HG03135 (cell line): ENCODE measurements around the gene THOC6.

Source experiments
- ATAC-seq: cut with Tn5 transposase; IDR thresholded peaks from one replicate; pipeline ENCODE4 v1.9.1; 2021; ENCODE audit warnings: mild to moderate bottlenecking, moderate library complexity; ENCODE audit not compliant: unreplicated experiment

THOC6 gene

DNA sequence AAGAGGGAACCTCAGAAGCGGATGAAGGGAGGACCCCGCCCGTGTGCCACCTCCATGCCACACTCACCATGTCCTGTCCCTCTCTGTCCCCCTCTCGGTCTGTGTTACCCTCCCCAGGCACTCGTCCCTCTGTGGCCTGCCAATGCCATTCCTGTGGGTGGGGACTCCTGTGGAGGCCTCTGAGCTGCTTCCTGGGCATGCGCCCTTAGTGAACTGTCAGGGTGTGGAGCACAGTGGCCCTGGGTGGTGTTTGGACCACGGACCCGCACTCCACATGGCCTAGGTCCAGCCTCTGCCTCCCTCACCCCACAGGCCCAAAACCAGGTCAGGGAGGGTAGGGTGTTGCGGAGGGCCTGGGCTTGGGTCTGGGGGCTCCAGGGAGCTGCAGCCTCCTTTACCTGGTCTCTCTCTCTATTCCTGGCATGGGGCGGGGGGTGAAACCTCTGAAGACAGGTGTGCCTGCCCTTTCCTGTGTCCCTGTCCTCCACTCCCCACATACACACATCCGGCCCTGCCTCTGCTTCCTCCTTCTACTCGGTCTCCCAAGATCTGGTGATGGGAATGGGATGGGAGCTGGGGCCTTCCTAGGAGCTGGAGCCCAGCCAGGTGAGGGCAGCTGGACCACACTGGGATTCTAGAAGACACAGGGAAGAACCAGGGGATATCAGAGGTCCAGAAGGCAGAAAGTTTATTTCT lies 32.1 kb upstream of the THOC6 start:
- no peak for ATAC-seq

DNA sequence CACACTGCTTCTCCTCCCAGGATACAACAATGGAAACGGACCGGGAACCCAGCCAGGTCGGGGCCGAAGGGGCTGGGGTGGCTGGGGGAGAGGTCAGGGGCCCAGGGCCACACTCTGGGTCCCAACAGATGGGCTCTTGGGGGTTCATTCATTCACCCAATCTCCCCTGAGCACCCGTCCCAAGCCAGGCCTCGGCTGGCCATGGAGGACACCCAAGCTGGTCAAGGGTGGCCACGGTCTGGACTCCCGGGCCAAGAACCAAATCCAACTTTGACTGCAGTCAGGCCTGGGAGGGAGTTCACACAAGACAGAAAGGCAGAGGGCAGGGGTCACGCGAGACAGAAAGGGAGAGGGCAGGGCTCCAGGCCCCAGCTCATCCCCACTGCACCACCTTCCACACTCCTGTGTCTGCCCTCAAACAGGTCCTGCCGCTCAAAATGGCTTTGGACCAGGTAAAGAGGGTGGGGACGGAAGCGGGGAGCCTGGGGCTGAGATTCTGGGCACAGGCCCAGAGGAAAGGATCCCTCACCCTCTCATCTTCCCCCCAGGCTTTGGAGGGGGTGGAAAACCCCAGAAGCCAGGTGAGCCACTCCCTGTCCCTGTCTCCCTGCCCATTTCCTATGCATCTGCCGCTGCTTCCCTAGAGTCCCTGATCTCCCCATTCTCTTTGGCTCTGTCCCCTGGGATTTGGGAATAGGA lies 31.3 kb upstream of the THOC6 start:
- no peak for ATAC-seq

DNA sequence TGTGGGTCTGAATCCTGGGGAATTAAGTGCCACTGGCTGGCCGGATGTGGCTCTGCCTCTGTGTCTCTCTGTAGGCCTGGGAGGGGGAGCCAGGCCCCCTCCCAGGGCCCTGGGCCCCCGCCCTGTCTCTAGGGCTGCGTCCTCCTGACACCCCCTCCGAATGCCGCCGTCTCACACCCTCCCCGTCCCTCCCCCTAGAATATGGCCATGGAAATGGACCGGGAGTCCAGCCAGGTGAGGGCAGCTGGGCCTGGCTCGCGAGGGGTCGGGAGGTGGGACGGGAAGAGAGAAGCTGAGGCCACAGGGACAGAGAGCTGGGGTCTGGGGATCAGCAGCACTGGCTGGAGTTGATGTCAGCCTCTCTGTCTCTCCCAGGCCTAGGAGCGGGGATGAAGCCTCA lies 27.5 kb upstream of the THOC6 start:
- ATAC-seq, result no peak

DNA sequence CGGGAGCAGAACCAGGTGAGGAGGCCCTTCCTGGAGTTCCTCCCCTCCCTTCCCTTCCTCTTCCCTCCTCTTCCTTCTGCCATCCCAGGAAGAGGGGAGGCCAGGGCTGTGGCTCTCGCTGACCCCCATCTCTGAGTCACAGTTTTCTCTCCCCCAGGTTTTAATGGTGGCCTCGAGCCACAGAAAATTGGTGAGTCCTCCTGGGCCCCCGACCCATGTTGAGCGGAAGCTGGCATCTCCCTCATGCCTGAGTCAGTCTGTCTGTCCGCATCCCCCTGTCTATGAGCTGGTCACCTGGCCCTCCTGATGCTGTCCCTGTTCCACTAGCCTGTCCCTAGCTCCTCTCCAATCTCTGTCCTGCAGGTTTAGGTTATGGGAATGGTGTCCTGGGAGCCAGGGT lies 23.9 kb upstream of the THOC6 start:
- no peak for ATAC-seq

DNA sequence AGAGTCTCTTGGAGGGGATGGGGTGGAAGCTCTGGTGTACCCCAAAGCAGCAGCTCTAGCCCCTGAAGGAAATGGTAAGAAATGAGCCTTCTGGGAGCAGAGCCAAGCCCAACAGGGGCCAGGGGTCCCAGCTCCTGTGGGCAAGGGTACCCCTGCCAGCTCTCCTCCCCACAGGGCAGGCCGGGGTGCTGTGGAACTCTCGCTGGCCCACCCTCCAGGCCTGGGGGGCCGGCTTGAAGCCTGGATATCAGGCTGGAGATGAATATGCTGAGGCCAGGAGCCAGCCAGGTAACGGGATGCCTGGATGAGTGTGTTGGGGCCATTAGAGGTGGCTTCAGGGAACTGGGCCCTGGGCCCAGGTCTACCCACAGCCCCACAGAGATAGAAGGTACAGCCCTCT lies 23.3 kb upstream of the THOC6 start:
- ATAC-seq, result no peak

DNA sequence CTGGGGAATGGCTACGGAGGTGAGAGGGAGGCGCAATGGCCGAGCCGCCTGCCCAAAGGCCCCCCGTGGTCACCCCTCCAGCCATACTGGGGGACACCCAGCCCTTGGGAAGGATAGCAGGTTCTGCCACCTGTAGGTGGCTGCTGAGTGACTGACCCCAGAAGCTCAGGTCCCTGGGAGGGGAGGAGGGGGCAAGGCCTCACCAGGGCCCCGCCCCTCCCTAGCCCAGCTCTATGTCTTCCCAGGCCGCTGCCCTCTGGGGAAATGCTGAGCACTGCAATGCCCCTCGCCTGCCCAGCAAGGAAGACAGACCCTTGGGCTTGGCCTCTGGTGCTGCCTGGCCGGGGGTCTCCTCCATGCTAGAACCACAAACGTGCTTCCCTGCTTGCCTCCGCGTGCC lies 22.5 kb upstream of the THOC6 start:
- ATAC-seq, result no peak

DNA sequence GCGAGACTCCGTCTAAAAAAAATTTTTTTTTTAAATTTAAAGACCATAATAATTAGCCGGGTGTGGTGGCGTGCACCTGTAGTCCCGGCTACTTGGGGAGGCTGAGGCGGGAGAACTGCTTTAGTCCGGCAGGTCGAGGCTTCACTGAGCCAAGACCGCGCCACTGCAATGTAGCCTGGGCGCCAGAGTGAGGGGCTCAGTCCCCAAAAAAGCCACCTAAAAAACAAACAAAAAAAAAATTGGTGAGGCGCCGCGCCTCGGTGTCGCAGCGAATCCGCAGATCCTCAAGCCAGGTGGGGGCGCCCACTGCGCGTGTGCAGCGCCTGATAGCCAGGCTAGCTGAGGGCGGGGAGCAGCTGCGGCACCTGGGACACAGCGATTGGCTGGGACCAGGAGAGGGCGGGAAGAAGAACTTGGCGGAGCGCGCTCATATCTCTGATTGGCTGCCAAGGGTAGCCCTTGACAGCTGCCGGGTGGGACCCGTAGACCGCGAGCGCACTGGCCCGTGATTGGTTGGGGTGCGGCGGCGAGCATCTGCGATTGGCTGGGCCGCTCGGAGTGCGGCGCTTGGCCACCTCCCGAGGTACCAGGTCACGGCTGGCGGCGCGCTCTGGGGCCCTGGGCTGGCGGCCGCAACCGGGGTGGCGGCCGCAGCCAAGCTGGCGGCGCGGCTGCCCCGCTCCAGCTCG lies 20.1 kb upstream of the THOC6 start:
- ATAC-seq, result peak; percentile 89

DNA sequence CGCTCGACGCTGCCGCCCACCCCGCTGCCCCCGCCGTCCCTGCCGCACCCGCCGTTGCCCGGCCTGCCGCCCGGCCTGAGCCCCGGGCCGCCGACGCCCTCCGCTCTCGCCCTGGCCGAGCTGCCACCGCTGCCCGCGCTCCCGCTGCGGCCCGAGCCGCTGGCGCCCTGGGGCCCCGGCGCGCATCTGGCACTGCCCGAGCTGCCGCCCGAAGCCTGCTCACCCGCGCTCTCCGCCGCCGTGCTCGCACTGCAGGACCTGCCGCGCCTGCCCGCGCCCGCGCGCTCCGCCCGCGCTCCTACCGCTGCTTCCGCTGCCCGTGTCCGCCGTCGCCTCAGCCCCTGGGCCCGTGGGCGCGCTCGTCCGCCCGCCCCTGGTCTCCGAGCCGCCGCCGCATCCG lies 19.5 kb upstream of the THOC6 start:
- ATAC-seq, result peak; percentile 18

DNA sequence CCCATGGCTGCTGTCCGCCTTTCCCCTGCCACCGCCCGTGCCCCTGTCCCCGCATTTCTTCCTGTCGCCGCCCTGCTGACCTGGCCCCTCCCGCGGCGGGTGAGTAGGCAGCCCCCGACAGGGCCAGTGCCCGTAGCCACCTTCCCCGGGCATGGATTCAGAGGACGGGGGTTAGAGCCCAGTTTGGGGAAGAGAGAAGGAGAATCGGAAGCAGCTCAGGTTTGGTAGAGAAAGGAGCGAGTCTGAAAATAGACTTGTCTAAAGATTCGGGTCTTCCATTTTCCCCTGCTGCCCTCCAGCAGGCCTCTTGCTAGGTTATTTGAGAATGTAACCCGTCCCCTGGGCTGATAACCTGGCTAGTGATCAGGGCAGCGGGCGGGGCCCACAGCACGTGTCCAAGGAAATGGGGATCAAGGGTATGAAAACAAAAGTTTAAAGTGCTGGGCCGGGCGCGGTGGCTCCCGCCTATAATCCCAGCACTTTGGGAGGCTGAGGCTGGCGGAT lies 19.0 kb upstream of the THOC6 start:
- ATAC-seq, result no peak

DNA sequence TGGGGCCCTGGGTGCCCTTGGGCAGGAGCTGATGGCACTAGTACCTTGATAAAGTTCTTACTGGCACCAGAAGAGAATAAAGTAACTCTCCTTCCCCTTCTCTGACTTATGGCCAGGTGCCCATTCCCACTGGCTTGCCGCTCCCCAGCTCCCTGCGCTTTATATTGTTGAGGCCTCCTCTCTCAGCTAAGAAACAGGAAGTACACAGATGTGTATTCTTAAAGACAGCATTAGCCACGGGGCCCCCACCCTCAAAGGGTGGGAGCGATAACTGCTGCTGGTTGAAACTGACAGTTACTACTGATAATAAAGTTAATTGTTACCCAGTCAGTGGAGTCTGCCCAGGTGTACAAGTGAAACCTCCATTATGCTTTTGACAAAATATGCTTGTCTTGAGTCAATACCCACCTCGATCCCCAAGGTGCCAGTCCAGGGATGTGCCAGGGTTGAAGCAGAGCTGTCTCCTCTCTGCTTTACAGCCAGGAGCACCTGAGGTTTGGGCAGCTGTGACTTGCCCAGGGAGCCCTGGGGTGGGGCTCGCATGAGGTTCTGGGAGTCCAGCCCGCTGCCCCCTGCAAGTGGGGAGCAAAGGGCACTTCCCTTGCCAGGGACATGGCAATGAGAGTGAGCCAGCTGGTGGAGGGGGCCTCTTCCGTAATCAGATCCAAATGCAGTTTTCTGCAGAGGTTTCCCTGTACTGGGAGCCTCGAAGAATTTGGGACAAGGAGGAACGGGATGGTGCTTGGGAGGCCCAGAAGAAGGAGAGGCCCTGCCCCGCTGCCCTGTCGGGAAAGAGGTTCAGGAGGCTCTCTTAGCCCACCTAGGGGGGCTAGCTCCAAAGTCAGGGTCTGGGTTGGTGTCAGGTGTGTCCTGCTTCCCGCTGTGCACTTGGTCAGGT lies 16.5 kb upstream of the THOC6 start:
- no peak for ATAC-seq

DNA sequence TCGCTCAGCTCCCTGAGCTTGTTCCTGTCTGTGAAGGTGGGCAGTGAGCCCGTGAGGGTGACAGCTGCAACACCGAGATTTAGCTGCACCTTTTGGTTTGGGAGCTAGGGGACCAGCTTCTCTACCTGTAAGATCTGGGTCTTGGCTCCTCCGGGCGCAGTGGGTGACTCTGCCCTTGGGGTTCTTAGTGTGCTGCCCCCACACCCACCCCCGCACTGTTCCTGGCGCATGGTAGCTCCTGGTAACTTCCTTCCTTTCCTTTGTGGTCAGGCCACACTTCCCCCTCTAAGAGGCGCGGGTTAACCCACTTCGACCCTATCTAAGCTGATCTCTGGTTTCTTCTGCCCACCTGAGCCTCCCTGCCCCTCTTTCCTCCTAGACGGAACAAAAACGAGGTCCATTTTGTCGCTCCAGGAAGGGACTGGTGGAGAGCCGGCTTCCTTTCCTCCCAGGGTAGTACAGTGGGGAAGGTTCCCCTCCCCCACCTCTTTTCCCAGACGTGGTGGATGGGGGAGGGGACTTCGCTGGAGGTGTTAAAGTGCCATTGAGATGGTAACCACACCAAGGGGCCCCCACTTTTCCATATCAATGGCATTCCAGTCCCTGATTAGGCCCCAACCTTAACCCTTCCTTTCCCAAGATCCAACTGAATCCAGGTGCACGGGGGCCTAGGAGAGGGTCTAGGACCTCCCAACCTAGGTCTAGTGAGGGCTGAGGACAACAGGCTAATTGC lies 15.7 kb upstream of the THOC6 start:
- ATAC-seq, result no peak

DNA sequence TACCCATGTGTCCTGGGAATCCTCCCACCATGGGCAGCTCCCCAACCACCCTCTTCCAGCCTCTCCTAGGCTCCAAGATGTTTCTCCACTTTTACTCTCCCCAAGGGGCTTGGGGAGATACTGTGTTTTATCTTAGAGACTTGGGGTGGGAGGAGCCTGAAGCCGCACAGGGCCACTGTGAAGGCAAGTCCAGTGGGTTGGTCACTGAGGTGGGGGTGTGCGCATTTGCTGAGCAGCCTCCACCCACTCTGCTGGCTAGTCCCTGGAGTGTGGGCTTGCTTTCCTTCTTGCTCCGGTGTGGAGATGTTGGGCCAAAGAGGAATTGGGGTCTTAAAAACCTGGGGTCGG lies 15.2 kb upstream of the THOC6 start:
- no peak for ATAC-seq

DNA sequence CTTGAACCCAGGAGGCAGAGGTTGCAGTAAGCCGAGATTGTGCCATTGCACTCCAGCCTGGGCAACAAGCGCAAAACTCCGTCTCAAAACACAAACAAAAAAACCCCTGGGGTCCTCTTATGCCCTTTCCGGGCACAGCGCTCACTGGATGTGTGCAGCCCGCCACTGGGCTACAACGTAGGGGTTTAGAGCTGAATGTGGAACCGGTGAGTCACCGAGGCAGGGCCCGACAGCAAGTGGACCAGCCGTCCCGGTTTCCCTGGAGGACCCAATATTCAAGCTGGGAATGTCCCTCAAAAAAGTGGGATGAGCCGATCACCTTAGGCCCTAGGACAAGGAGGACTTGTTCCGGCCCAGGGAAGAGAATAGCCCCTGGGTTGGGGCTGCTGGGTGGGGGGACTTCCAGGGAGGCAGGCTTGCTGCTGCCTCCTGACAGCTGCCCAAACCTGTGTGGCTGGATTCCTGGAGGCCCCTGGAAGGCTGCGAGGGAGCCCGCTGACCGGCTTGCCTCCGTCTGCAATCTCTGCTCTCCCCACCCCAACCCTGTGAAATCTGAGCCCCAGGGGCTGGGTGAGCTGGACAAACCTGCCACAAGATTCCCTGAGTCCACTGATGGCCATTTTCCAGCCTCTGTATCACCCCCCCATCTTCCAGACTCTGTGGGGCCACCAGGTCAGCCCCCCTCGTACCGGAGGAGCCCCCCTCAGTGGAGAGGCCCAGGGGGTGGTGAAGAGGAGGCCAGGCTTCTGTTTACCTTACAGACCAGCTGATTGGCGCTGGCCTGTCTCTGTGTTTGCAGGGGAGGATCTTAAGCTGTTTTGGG lies 14.1 kb upstream of the THOC6 start:
- no peak for ATAC-seq

DNA sequence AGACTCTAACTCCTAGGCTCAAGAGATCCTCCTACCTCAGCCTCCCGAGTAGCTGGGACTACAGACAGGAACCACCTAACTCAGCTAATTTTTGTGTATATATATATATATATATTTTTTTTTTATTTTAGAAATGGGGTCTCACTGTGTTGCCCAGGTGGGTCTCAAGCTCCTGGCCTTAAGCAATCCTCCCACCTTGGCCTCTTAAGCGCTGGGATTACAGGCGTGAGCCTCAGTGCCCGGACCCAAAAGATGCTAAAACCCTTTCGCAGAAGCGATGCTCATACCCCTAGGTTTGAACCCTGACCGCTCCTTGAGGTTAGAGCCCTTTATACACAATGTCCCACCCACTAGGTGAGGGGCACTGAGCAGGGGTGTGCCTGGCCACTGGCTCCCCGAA lies 13.3 kb upstream of the THOC6 start:
- ATAC-seq, result no peak

DNA sequence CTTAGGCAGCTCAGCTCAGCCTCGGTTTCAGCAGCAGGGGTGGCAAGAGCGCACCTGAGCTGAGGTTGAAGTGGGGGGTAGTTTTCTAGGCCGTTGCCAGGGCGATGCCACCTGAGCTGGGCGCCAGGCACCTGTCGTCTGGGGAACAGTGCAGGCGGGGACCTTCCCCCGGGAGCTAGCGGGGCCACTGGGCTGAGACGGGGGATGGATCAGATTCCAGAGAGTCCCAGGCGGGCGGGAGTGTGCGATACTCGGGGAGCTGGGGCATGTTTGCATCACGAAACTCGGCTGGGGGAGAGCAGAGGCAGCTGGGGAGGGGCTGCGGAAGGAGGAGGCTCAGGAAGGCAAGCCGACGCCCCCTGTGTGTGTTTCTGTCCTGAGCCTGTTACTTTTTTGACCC lies 11.6 kb upstream of the THOC6 start:
- ATAC-seq, result no peak

DNA sequence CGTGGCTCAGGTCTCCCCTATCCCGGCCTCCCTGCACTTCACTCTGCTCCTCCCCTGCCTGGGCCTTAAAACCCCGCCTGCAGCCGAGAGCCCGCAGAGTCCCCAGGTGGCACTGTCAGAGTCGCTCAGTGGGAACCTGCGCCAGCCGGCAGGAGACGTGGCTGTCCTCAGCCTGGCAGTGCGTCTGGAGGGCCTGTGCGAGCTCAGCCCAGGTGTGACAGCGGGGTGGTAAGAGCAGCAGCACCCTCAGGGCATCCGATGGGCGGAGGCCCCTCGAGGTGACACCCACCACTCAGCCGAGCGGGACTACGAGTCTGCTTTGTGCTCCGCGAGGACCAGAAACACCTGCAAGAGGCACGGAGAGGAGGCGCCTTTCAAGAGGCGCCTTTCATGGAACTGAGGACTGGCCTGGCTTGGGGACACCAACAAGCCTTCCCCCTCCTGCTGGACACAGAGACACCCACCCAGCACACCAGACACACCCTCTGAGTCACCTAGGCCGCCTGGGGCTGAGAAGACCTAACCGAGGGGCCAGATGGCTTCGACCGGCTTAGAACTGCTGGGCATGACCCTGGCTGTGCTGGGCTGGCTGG lies 10.9 kb upstream of the THOC6 start, which contains the start of gene CLDN9:
CLDN9 (plus strand) TSS at position 96 of the 593 bp plus-strand sequence; CDS start at position 536, 440 bp downstream.
- ATAC-seq, result no peak

DNA sequence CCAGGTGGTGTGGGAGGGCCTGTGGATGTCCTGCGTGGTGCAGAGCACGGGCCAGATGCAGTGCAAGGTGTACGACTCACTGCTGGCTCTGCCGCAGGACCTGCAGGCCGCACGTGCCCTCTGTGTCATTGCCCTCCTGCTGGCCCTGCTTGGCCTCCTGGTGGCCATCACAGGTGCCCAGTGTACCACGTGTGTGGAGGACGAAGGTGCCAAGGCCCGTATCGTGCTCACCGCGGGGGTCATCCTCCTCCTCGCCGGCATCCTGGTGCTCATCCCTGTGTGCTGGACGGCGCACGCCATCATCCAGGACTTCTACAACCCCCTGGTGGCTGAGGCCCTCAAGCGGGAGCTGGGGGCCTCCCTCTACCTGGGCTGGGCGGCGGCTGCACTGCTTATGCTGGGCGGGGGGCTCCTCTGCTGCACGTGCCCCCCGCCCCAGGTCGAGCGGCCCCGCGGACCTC lies 10.3 kb upstream of the THOC6 start:
- no peak for ATAC-seq

DNA sequence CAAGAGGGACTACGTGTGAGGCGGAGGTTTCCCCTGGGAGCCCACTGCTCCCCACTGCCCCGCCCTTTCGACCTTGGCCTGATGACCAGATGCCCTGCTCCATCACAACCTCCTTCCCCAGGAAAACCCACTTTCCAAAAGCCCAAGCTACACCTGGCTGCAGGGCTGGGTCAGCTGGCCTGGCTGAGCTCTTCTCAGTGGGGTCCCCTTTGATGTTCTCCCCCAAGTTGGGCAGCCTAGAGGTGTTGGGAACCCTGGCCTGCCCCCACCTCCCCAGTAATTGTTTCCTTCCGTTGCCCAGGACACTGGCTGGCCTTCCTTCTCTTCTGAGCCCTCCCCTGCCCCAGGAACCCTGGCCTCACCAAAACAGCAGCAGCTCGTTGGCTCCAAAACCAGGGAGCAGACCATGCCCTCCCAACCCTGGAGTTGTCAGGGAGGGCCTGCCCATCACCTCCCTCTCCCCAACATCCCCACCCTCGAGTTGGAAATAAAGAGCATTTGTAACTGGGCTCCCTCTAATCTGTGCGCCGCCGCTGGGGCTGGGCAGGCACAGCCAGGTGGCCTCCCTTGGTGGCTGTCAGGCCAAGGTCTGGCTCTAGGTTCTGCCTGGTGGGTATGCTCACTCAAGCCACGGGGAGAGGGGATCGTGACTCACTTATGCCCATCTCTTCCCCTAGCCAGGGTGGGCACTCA lies 9.7 kb upstream of the THOC6 start:
- ATAC-seq, result no peak
